Osteoblast (primary cell): ENCODE measurements around the gene SHMT2. TPM values are rescaled to one million over a fixed set of nuclear protein-coding genes. Genes with fewer than 3 reads are reported as not detected.

Experiments used
- DNase-seq: peaks from one replicate; pipeline ENCODE4 v3.0.0; 2011; ENCODE audit warnings: low spot score, mixed read lengths; ENCODE audit not compliant: insufficient read length; ENCODE audit errors: missing footprints
- H2AFZ ChIP-seq: 2 replicates; pipeline ENCODE4 v1.6.0; 2011; ENCODE audit warnings: mild to moderate bottlenecking, low read length
- H3K27ac ChIP-seq: 2 replicates; pipeline ENCODE4 v1.5.1; 2011; ENCODE audit warnings: mild to moderate bottlenecking, low read depth, low read length, moderate library complexity
- H3K27me3 ChIP-seq: 2 replicates; pipeline ENCODE4 v1.6.0; 2012; ENCODE audit warnings: mild to moderate bottlenecking, control low read depth, inconsistent platforms, low read length, moderate library complexity; ENCODE audit not compliant: insufficient read depth
- H3K36me3 ChIP-seq: 2 replicates; pipeline ENCODE4 v1.5.1; 2011; ENCODE audit warnings: mild to moderate bottlenecking, low read length, control low read depth, moderate library complexity; ENCODE audit not compliant: insufficient read depth
- H3K4me1 ChIP-seq: 2 replicates; pipeline ENCODE4 v1.5.1; 2011; ENCODE audit warnings: mild to moderate bottlenecking, low read length, control low read depth, moderate library complexity; ENCODE audit not compliant: insufficient read depth
- H3K4me2 ChIP-seq: 2 replicates; pipeline ENCODE4 v1.6.0; 2011; ENCODE audit warnings: mild to moderate bottlenecking, low read length; ENCODE audit not compliant: insufficient read depth
- H3K4me3 ChIP-seq: fragments of 200-600 bp; sonication (generic); 3 replicates; pipeline ENCODE4 v1.5.1; 2012; ENCODE audit warnings: mild to moderate bottlenecking, low read length, inconsistent platforms; ENCODE audit not compliant: insufficient read depth
- H3K79me2 ChIP-seq: 2 replicates; pipeline ENCODE4 v1.6.0; 2012; ENCODE audit warnings: mild to moderate bottlenecking, low read length, control low read depth, inconsistent platforms; ENCODE audit not compliant: insufficient read depth
- H3K9me3 ChIP-seq: 2 replicates; pipeline ENCODE4 v1.5.1; 2011; ENCODE audit warnings: low read depth, low read length, control low read depth
- H4K20me1 ChIP-seq: 2 replicates; pipeline ENCODE4 v1.6.0; 2012; ENCODE audit warnings: mild to moderate bottlenecking, low read length, control low read depth; ENCODE audit not compliant: insufficient read depth
- total RNA-seq: library from RNA; depleted of rRNA; stranded (reverse); fragments of >200 nt; gene quantifications from 2 replicates; pipeline ENCODE4 v1.2.3, GENCODE V29; 2012
- TF ChIP-seq, protein P1 (sequence below): IDR thresholded peaks from 2 replicates; pipeline ENCODE4 v1.5.1; 2011; ENCODE audit warnings: mild to moderate bottlenecking, low read depth, low read length, moderate library complexity; ENCODE audit errors: extremely low read depth

Gene SHMT2
- total RNA-seq, 1 donor = 408 TPM

DNA sequence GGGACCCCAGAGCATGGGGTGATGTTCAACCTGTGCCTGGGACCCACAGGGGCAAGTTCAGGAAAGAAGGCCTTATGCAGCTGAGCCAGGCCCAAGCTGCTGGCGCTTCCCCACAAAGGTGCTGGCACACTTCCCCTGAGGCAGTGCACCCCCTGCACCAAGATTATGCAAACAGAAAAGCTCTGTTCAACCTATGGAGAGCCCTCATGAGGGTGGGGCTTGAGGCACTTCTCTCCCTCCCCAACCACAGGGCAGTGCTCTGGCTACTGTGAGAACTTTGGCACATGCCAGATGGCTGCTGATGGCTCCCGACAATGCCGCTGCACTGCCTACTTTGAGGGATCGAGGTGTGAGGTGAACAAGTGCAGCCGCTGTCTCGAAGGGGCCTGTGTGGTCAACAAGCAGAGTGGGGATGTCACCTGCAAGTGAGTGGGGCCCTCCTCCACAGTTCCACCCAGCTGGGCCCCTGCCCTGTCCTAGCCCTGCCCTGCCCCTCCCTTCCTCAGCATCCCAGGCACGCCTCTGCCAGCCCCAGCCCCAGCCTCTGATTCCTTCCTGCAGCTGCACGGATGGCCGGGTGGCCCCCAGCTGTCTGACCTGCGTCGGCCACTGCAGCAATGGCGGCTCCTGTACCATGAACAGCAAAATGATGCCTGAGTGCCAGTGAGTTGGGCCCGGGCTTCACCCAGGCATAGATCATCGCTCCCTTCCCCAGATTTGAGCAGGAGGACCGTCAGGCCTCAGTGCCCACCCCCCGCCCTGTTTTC, 18.4 kb upstream of the SHMT2 start:
- Histone ChIP-seq H2AFZ (no peak overlapping the region), H4K20me1 (peaks cover 67% of the 10 kb centered on the region), H3K4me3 (no peak overlapping the region), H3K4me2 (no peak overlapping the region), H3K4me1 (peaks cover 5% of the 10 kb centered on the region), H3K9me3 (no peaks in the 10 kb centered on the region), H3K36me3 (peaks cover 72% of the 10 kb centered on the region), H3K79me2 (no peaks in the 10 kb centered on the region), H3K27ac (no peak overlapping the region), H3K27me3 (peaks cover 16% of the 10 kb centered on the region)
- no peak for DNase-seq
- TF ChIP-seq, protein P1, sequence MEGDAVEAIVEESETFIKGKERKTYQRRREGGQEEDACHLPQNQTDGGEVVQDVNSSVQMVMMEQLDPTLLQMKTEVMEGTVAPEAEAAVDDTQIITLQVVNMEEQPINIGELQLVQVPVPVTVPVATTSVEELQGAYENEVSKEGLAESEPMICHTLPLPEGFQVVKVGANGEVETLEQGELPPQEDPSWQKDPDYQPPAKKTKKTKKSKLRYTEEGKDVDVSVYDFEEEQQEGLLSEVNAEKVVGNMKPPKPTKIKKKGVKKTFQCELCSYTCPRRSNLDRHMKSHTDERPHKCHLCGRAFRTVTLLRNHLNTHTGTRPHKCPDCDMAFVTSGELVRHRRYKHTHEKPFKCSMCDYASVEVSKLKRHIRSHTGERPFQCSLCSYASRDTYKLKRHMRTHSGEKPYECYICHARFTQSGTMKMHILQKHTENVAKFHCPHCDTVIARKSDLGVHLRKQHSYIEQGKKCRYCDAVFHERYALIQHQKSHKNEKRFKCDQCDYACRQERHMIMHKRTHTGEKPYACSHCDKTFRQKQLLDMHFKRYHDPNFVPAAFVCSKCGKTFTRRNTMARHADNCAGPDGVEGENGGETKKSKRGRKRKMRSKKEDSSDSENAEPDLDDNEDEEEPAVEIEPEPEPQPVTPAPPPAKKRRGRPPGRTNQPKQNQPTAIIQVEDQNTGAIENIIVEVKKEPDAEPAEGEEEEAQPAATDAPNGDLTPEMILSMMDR = no peak

DNA sequence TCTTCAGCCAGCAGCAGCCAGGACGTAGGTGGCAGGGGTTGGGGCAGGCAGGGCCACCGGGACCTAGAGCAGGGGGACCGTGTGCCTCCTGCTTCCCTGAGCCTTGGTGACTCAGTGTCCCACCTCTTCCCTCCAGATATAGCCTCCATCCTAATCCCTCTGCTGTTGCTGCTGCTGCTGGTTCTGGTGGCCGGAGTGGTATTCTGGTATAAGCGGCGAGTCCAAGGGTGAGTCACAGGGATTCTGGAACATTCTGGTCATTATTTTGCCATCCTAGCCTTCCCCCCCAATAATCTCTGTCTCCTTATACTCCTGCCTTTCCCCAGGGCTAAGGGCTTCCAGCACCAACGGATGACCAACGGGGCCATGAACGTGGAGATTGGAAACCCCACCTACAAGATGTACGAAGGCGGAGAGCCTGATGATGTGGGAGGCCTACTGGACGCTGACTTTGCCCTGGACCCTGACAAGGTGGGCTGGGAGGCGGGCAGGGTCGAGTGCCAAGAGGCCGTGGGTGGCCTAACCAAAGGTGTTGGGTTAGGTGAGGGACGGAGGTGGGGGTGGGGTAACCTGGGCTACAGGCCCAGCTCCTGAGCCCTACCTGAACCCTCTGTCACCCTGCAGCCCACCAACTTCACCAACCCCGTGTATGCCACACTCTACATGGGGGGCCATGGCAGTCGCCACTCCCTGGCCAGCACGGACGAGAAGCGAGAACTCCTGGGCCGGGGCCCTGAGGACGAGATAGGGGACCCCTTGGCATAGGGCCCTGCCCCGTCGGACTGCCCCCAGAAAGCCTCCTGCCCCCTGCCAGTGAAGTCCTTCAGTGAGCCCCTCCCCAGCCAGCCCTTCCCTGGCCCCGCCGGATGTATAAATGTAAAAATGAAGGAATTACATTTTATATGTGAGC, 17.5 kb upstream of the SHMT2 start:
- DNase-seq = no peak
- Histone ChIP-seq H3K27ac (no peak overlapping the region), H3K4me3 (no peak overlapping the region), H3K4me2 (no peak overlapping the region), H3K27me3 (peaks cover 17% of the 10 kb centered on the region), H3K79me2 (no peaks in the 10 kb centered on the region), H4K20me1 (peaks cover 63% of the 10 kb centered on the region), H3K36me3 (peaks cover 64% of the 10 kb centered on the region), H3K9me3 (no peaks in the 10 kb centered on the region), H2AFZ (no peak overlapping the region), H3K4me1 (peaks cover 8% of the 10 kb centered on the region)
- TF ChIP-seq, protein P1 = no peak

DNA sequence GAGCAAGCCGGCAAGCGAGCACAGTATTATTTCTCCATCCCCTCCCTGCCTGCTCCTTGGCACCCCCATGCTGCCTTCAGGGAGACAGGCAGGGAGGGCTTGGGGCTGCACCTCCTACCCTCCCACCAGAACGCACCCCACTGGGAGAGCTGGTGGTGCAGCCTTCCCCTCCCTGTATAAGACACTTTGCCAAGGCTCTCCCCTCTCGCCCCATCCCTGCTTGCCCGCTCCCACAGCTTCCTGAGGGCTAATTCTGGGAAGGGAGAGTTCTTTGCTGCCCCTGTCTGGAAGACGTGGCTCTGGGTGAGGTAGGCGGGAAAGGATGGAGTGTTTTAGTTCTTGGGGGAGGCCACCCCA, 16.8 kb upstream of the SHMT2 start:
- TF ChIP-seq, protein P1 = no peak
- no peak overlapping the region for H2AFZ ChIP-seq
- H3K4me1 ChIP-seq = peaks cover 14% of the 10 kb centered on the region
- H3K27ac ChIP-seq = no peak overlapping the region
- H3K4me3 ChIP-seq = no peak overlapping the region
- H3K9me3 ChIP-seq = no peaks in the 10 kb centered on the region
- peaks cover 59% of the 10 kb centered on the region for H3K36me3 ChIP-seq
- H3K27me3 ChIP-seq = peaks cover 23% of the 10 kb centered on the region
- no peak overlapping the region for H3K4me2 ChIP-seq
- no peak for DNase-seq
- no peaks in the 10 kb centered on the region for H3K79me2 ChIP-seq
- H4K20me1 ChIP-seq = peaks cover 68% of the 10 kb centered on the region
